ENCODE results near the gene BLOC1S6.

BLOC1S6 gene

GRCh38 chr15:45555934-45556608 is 31.1 kb upstream of the BLOC1S6 start:
- no peaks in the 10 kb centered on the region for H3K4me1 ChIP-seq (ENCODE audit: control insufficient read depth, insufficient read depth, low read length)

DNA sequence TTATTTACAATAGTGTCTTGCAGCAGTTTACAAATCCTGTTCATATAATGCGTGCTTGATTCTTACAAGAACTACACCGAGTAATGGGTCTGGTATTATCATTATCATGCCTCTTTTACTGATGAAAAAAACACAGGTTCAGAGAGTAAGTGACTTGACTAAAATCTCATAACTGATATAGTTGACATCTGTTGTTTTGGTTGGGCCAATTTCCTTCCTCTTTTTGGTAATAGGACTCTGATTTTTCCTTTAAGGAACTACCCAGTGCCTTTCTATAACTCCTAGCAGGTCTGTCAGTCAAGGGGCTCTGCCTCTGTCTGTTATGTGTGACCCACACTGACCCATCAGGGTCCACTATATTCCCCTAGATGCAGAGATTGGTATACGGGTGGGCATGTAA is 14.6 kb upstream of the BLOC1S6 start:
- H3K9me3 ChIP-seq (ENCODE audit: control insufficient read depth in 2 of 2, low read length in 2 of 2): peaks cover 0 to 5% of the 10 kb centered on the region in 2 donors
- H3K9ac ChIP-seq (ENCODE audit: low read length in 2 of 2): no peak overlapping the region
- peaks cover 0 to 2% of the 10 kb centered on the region in 2 donors for H3K27me3 ChIP-seq (ENCODE audit: control insufficient read depth in 1 of 2, insufficient read depth in 2 of 2, low read length in 2 of 2)
- H3K4me3 ChIP-seq (ENCODE audit: low read length in 2 of 2): no peak overlapping the region
- no peaks in the 10 kb centered on the region for H3K4me1 ChIP-seq (ENCODE audit: control insufficient read depth, insufficient read depth, low read length)
- no peak overlapping the region for H3K27ac ChIP-seq (ENCODE audit: low read length)
- no peaks in the 10 kb centered on the region for H3K36me3 ChIP-seq (ENCODE audit: control insufficient read depth in 2 of 2, insufficient read depth in 2 of 2, low read length in 2 of 2)

More at GRCh38 chr15:45555934-45556608, 31.1 kb upstream of the BLOC1S6 start:
- H3K27me3 ChIP-seq (ENCODE audit: control insufficient read depth in 1 of 2, insufficient read depth in 2 of 2, low read length in 2 of 2): no peaks in the 10 kb centered on the region
- no peaks in the 10 kb centered on the region for H3K9me3 ChIP-seq (ENCODE audit: control insufficient read depth in 2 of 2, low read length in 2 of 2)
- no peak overlapping the region for H3K4me3 ChIP-seq (ENCODE audit: low read length in 2 of 2)
- no peaks in the 10 kb centered on the region for H3K36me3 ChIP-seq (ENCODE audit: control insufficient read depth in 2 of 2, insufficient read depth in 2 of 2, low read length in 2 of 2)
- no peak overlapping the region for H3K9ac ChIP-seq (ENCODE audit: low read length in 2 of 2)
- H3K27ac ChIP-seq (ENCODE audit: low read length): no peak overlapping the region

DNA sequence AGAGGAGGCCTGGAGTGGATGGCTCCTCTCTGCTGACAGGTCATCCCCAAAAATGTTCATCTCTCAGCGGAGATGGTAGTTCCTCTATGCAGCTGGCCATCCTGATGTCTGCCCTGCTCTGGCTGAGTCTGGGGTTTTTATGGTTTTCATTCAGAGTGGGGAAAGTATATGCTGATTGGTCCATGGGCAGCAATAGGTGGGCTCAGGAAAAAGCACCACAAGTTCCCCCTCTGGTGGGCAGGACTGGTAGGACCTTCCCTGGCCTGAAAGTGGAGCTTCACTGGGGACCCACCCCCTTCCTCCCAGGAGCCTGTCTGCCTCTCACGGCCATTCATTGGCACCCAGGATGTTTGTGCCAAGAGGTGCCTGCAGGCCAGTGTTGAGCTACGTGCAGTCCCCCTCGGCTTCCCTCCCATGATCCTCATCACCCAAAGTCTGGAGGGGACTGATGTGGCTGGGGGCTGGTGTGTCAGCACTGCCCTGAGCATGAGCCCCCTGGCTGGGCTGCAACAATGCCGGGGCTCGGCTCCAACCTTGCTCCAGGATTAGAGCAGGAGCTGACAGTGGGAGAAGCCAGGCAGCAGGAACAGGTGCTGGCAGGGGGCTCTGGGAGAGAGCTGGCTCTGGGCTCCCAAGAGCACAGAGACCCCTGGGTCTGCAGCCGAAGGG is 13.1 kb upstream of the BLOC1S6 start:
- Histone ChIP-seq H3K36me3 (ENCODE audit: control insufficient read depth in 2 of 2, insufficient read depth in 2 of 2, low read length in 2 of 2) (no peaks in the 10 kb centered on the region), H3K27me3 (ENCODE audit: control insufficient read depth in 1 of 2, insufficient read depth in 2 of 2, low read length in 2 of 2) (peaks cover 0 to 2% of the 10 kb centered on the region in 2 donors), H3K4me3 (ENCODE audit: low read length in 2 of 2) (no peak overlapping the region), H3K9me3 (ENCODE audit: control insufficient read depth in 2 of 2, low read length in 2 of 2) (peaks cover 0 to 5% of the 10 kb centered on the region in 2 donors), H3K4me1 (ENCODE audit: control insufficient read depth, insufficient read depth, low read length) (no peaks in the 10 kb centered on the region), H3K27ac (ENCODE audit: low read length) (no peak overlapping the region), H3K9ac (ENCODE audit: low read length in 2 of 2) (no peak overlapping the region)

DNA sequence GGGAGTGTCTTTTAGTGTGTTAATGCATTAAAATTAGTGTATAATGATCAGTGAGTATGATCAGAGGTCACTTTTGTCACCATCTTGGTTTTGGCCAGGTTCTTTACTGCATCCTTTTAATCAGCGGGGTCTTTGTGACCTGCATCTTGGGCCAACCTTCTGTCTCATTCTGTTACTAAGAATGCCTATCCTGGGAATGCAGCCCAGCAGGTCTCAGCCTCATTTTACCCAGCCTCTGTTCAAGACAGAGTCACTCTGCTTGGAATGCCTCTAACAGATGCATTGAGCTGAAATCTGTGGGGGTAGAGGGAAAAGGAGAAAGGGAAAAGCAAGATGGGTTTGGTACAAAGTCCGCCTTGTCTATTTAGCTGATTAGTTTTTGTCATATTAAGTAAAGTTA is 5.3 kb upstream of the BLOC1S6 start:
- Histone ChIP-seq H3K27me3 (ENCODE audit: control insufficient read depth in 1 of 2, insufficient read depth in 2 of 2, low read length in 2 of 2) (no peaks in the 10 kb centered on the region), H3K36me3 (ENCODE audit: control insufficient read depth in 2 of 2, insufficient read depth in 2 of 2, low read length in 2 of 2) (no peaks in the 10 kb centered on the region)

GRCh38 chr15:45583731-45584639 is 3.2 kb upstream of the BLOC1S6 start:
- no peak overlapping the region for H3K4me3 ChIP-seq (ENCODE audit: low read length in 2 of 2)
- no peak overlapping the region for H3K9ac ChIP-seq (ENCODE audit: low read length in 2 of 2)
- H3K27me3 ChIP-seq (ENCODE audit: control insufficient read depth in 1 of 2, insufficient read depth in 2 of 2, low read length in 2 of 2): no peaks in the 10 kb centered on the region
- H3K36me3 ChIP-seq (ENCODE audit: control insufficient read depth in 2 of 2, insufficient read depth in 2 of 2, low read length in 2 of 2): no peaks in the 10 kb centered on the region
- no peak overlapping the region for H3K27ac ChIP-seq (ENCODE audit: low read length)
- H3K9me3 ChIP-seq (ENCODE audit: control insufficient read depth in 2 of 2, low read length in 2 of 2): no peaks in the 10 kb centered on the region
- H3K4me1 ChIP-seq (ENCODE audit: control insufficient read depth, insufficient read depth, low read length): peaks cover 13% of the 10 kb centered on the region

More for the DNA sequence above, 5.3 kb upstream of the BLOC1S6 start:
- no peaks in the 10 kb centered on the region for H3K9me3 ChIP-seq (ENCODE audit: control insufficient read depth in 2 of 2, low read length in 2 of 2)
- H3K27ac ChIP-seq (ENCODE audit: low read length): no peak overlapping the region
- H3K9ac ChIP-seq (ENCODE audit: low read length in 2 of 2): no peak overlapping the region
- H3K4me1 ChIP-seq (ENCODE audit: control insufficient read depth, insufficient read depth, low read length): peaks cover 2% of the 10 kb centered on the region
- no peak overlapping the region for H3K4me3 ChIP-seq (ENCODE audit: low read length in 2 of 2)

- no peak overlapping the region for H3K4me3 ChIP-seq (ENCODE audit: low read length in 2 of 2)
- H3K4me1 ChIP-seq (ENCODE audit: control insufficient read depth, insufficient read depth, low read length): peaks cover 13% of the 10 kb centered on the region
- H3K9me3 ChIP-seq (ENCODE audit: control insufficient read depth in 2 of 2, low read length in 2 of 2): no peaks in the 10 kb centered on the region
- H3K27ac ChIP-seq (ENCODE audit: low read length): no peak overlapping the region
- no peaks in the 10 kb centered on the region for H3K27me3 ChIP-seq (ENCODE audit: control insufficient read depth in 1 of 2, insufficient read depth in 2 of 2, low read length in 2 of 2)
- H3K36me3 ChIP-seq (ENCODE audit: control insufficient read depth in 2 of 2, insufficient read depth in 2 of 2, low read length in 2 of 2): no peaks in the 10 kb centered on the region
- no peak overlapping the region for H3K9ac ChIP-seq (ENCODE audit: low read length in 2 of 2)
Measured at GRCh38 chr15:45585069-45585791, 1.9 kb upstream of the BLOC1S6 start.

- Histone ChIP-seq H3K4me3 (ENCODE audit: low read length in 2 of 2) (peak overlapping the region; percentile 92 to 98), H3K9ac (ENCODE audit: low read length in 2 of 2) (peak overlapping the region in 1 of 2 donors; percentile 96), H3K27ac (ENCODE audit: low read length) (peak overlapping the region; percentile 98)
Measured at GRCh38 chr15:45586125-45586524, 1.1 kb upstream of the BLOC1S6 start.

GRCh38 chr15:45586601-45587094 is 531 bp upstream of the BLOC1S6 start:
- H3K27ac ChIP-seq (ENCODE audit: low read length): peak overlapping the region; percentile 98
- H3K4me3 ChIP-seq (ENCODE audit: low read length in 2 of 2): peak overlapping the region; percentile 92 to 98
- peak overlapping the region; percentile 96 to 99 for H3K9ac ChIP-seq (ENCODE audit: low read length in 2 of 2)
- no peaks in the 10 kb centered on the region for H3K9me3 ChIP-seq (ENCODE audit: control insufficient read depth in 2 of 2, low read length in 2 of 2)
- no peaks in the 10 kb centered on the region for H3K36me3 ChIP-seq (ENCODE audit: control insufficient read depth in 2 of 2, insufficient read depth in 2 of 2, low read length in 2 of 2)
- no peaks in the 10 kb centered on the region for H3K27me3 ChIP-seq (ENCODE audit: control insufficient read depth in 1 of 2, insufficient read depth in 2 of 2, low read length in 2 of 2)
- H3K4me1 ChIP-seq (ENCODE audit: control insufficient read depth, insufficient read depth, low read length): peaks cover 13% of the 10 kb centered on the region

More at GRCh38 chr15:45586125-45586524, 1.1 kb upstream of the BLOC1S6 start:
- Histone ChIP-seq H3K36me3 (ENCODE audit: control insufficient read depth in 2 of 2, insufficient read depth in 2 of 2, low read length in 2 of 2) (no peaks in the 10 kb centered on the region), H3K4me1 (ENCODE audit: control insufficient read depth, insufficient read depth, low read length) (peaks cover 13% of the 10 kb centered on the region), H3K27me3 (ENCODE audit: control insufficient read depth in 1 of 2, insufficient read depth in 2 of 2, low read length in 2 of 2) (no peaks in the 10 kb centered on the region), H3K9me3 (ENCODE audit: control insufficient read depth in 2 of 2, low read length in 2 of 2) (no peaks in the 10 kb centered on the region)

DNA sequence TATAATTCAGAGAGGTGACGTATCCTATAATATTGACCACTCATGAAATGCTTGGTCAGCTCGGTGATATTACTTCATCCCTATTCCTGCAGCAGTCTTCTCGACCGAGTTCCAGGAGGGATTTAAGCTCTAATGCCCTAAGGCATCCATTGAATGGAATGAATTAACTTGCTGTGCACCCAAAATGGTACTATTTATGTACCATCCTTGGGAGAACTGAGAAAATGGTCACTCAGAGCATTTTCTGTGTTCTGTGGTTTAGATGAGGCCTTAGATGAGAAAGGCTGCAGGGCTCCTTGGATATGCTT is 638 bp downstream of the BLOC1S6 start:
- Histone ChIP-seq H3K4me1 (ENCODE audit: control insufficient read depth, insufficient read depth, low read length) (peaks cover 13% of the 10 kb centered on the region), H3K36me3 (ENCODE audit: control insufficient read depth in 2 of 2, insufficient read depth in 2 of 2, low read length in 2 of 2) (peaks cover 0 to 3% of the 10 kb centered on the region in 2 donors), H3K9me3 (ENCODE audit: control insufficient read depth in 2 of 2, low read length in 2 of 2) (no peaks in the 10 kb centered on the region), H3K4me3 (ENCODE audit: low read length in 2 of 2) (peak overlapping the region; percentile 92 to 98), H3K9ac (ENCODE audit: low read length in 2 of 2) (peak overlapping the region; percentile 96 to 99), H3K27ac (ENCODE audit: low read length) (peak overlapping the region; percentile 98), H3K27me3 (ENCODE audit: control insufficient read depth in 1 of 2, insufficient read depth in 2 of 2, low read length in 2 of 2) (no peaks in the 10 kb centered on the region)

All from stomach smooth muscle (tissue), 2 donors.